Measurements from ENCODE around the gene PYY. TPM values are rescaled to one million over a fixed set of nuclear protein-coding genes. Genes with fewer than 3 reads are reported as not detected.

PYY gene
- total RNA-seq, 3 donors from 2014 or later, result 0.88 to 0.98 TPM; not detected in 1

GRCh38 chr17:43924558-43924957 is 29.2 kb downstream of the PYY start:
- H3K27me3 ChIP-seq, result no peaks in the 10 kb centered on the region
- DNase-seq (ENCODE audit: low spot score in 2 of 2), result no peak
- H3K4me3 ChIP-seq, result no peak overlapping the region
- H3K27ac ChIP-seq, result no peak overlapping the region
- H3K36me3 ChIP-seq, result no peaks in the 10 kb centered on the region
- no peaks in the 10 kb centered on the region for H3K9me3 ChIP-seq
- TF ChIP-seq POLR2AphosphoS5 (IDR thresholded peaks at IDR 0.05), result no peak
- TF ChIP-seq, protein P1, sequence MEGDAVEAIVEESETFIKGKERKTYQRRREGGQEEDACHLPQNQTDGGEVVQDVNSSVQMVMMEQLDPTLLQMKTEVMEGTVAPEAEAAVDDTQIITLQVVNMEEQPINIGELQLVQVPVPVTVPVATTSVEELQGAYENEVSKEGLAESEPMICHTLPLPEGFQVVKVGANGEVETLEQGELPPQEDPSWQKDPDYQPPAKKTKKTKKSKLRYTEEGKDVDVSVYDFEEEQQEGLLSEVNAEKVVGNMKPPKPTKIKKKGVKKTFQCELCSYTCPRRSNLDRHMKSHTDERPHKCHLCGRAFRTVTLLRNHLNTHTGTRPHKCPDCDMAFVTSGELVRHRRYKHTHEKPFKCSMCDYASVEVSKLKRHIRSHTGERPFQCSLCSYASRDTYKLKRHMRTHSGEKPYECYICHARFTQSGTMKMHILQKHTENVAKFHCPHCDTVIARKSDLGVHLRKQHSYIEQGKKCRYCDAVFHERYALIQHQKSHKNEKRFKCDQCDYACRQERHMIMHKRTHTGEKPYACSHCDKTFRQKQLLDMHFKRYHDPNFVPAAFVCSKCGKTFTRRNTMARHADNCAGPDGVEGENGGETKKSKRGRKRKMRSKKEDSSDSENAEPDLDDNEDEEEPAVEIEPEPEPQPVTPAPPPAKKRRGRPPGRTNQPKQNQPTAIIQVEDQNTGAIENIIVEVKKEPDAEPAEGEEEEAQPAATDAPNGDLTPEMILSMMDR (IDR thresholded peaks at IDR 0.05), result no peak
- no peak for TF ChIP-seq POLR2A (IDR thresholded peaks at IDR 0.05)
- intact Hi-C loops (cut with DNase I; ENCODE audit: low total_unique reads), result no loop called here
- no peaks in the 10 kb centered on the region for H3K4me1 ChIP-seq

DNA sequence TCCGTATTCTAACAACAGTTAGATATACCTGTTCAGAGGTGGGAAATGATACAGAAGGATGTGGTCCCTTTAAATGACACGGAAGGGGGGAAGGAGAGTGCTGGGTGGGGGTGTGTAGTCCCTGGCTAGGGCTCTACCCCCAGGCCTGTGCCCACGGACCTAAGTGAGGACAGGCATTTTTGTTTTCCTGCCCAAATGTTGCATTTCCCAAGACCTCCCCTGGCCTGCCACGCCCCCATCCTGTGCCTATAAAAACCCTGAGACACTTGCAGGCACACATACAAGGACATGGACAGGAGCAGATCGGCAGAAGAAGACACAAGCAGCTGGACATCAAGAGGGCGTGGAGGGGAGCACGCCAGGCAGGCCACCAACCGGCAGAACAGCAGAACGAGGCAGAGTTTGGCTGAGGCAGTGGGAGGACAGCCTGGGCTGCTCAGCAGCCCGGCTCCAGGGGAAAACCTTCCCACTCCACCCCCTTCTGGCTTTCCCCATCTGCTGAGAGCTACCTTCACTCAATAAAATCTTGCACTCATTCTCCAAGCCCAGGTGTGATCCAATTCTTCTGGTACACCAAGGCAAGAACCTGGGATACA is 33.1 kb downstream of the PYY start:
- DNase-seq (ENCODE audit: low spot score in 2 of 2), result no peak
- intact Hi-C loops (cut with DNase I; ENCODE audit: low total_unique reads), result no loop called here
- no peaks in the 10 kb centered on the region for H3K36me3 ChIP-seq
- H3K9me3 ChIP-seq, result no peaks in the 10 kb centered on the region
- no peak overlapping the region for H3K27ac ChIP-seq
- no peaks in the 10 kb centered on the region for H3K4me1 ChIP-seq
- TF ChIP-seq, protein P1 (IDR thresholded peaks at IDR 0.05), result no peak
- TF ChIP-seq POLR2A (IDR thresholded peaks at IDR 0.05) (no peak), POLR2AphosphoS5 (IDR thresholded peaks at IDR 0.05) (no peak)
- H3K4me3 ChIP-seq, result no peak overlapping the region
- no peaks in the 10 kb centered on the region for H3K27me3 ChIP-seq

DNA sequence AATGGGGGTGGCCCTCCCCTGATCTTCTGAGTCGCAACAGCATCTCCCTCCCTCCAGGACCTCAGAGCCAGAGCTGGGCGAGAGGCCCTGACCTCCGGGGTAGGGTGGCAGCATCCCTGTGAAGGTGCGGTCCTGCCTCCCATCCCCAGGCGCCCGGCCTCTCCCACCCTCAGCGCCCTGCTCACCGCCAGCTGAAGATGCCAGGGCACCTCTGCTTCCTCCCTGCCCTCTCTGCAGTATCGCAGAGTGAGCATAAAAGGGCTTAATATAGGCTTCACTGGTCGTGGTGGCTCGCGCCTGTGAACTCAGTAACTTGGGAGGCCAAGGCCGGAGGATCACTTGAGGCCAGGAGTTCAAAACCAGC is 35.7 kb downstream of the PYY start:
- TF ChIP-seq, protein P1 (IDR thresholded peaks at IDR 0.05), result no peak
- TF ChIP-seq POLR2A (IDR thresholded peaks at IDR 0.05), result no peak
- intact Hi-C loops (cut with DNase I; ENCODE audit: low total_unique reads), result no loop called here
- no peaks in the 10 kb centered on the region for H3K9me3 ChIP-seq
- no peak for DNase-seq (ENCODE audit: low spot score in 2 of 2)
- peak overlapping the region in 2 of 3 donors; percentile 7 to 47 for H3K4me3 ChIP-seq
- no peaks in the 10 kb centered on the region for H3K36me3 ChIP-seq
- no peak overlapping the region for H3K27ac ChIP-seq
- no peaks in the 10 kb centered on the region for H3K27me3 ChIP-seq
- H3K4me1 ChIP-seq, result no peaks in the 10 kb centered on the region

- TF ChIP-seq, protein P1 (IDR thresholded peaks at IDR 0.05), result peak in 1 of 3 donors; percentile 28
- TF ChIP-seq POLR2A (IDR thresholded peaks at IDR 0.05), result no peak
- Histone ChIP-seq H3K4me3 (peak overlapping the region; percentile 7 to 47 (median 12)), H3K9me3 (no peaks in the 10 kb centered on the region), H3K4me1 (no peaks in the 10 kb centered on the region), H3K27me3 (no peaks in the 10 kb centered on the region), H3K36me3 (no peaks in the 10 kb centered on the region), H3K27ac (no peak overlapping the region)
- no peak for DNase-seq (ENCODE audit: low spot score in 2 of 2)
- intact Hi-C loops (cut with DNase I; ENCODE audit: low total_unique reads), result no loop called here
These were observed 36.3 kb downstream of the PYY start for GRCh38 chr17:43917348-43918025.

DNA sequence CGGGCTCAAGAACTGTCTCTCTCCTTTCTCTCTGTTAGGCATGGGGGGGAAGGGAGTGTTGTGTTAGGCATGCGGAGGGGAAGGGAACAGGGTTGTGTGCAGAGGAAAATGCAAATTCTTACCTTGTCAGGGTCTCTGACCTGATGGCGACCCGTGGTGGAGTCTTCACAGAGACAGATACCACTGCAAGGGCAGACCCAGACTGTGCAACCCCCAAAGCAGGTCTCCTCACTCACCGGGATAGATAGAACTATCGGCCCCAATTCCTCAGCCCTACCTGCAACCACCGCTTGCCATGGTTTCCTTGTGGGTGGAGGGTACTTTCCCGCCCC is 36.8 kb downstream of the PYY start:
- H3K9me3 ChIP-seq, result no peaks in the 10 kb centered on the region
- H3K27ac ChIP-seq, result no peak overlapping the region
- no peaks in the 10 kb centered on the region for H3K36me3 ChIP-seq
- intact Hi-C loops (cut with DNase I; ENCODE audit: low total_unique reads), result no loop called here
- TF ChIP-seq POLR2A (IDR thresholded peaks at IDR 0.05), result no peak
- no peak for TF ChIP-seq POLR2AphosphoS5 (IDR thresholded peaks at IDR 0.05)
- TF ChIP-seq, protein P1 (IDR thresholded peaks at IDR 0.05), result no peak
- no peaks in the 10 kb centered on the region for H3K4me1 ChIP-seq
- H3K27me3 ChIP-seq, result no peaks in the 10 kb centered on the region
- no peak for DNase-seq (ENCODE audit: low spot score in 2 of 2)
- H3K4me3 ChIP-seq, result peak overlapping the region; percentile 7 to 47 (median 12)
